Right atrium auricular region (tissue), 2 donors: ENCODE results near the gene TLCD1. TPM values are rescaled to one million over a fixed set of nuclear protein-coding genes. Genes with fewer than 3 reads are reported as not detected.

Experiments used
- DNase-seq: peaks from one replicate; pipeline ENCODE4 v3.0.0-alpha.2; 2019; ENCODE audit warnings: low spot score
- H3K27ac ChIP-seq, 2 donors: fragments of 200-600 bp; sonication (generic); 1 replicate in 1 of 2; 2 replicates in 1 of 2; pipeline ENCODE4 v1.5.1; 2016 to 2019
- H3K27me3 ChIP-seq, 2 donors: fragments of 200-600 bp; sonication (generic); one replicate each; pipeline versions ENCODE4 v1.5.1 to v1.6.0; 2017 to 2019
- H3K36me3 ChIP-seq: fragments of 200-600 bp; sonication (generic); one replicate; pipeline ENCODE4 v1.5.1; 2016
- H3K4me1 ChIP-seq, 2 donors: fragments of 200-600 bp; sonication (generic); one replicate each; pipeline versions ENCODE4 v1.5.1 to v1.6.0; 2017 to 2019
- H3K4me3 ChIP-seq, 2 donors: fragments of 200-600 bp; sonication (generic); 1 replicate in 1 of 2; 2 replicates in 1 of 2; pipeline ENCODE4 v1.5.1; 2017 to 2019; ENCODE audit warnings: mild to moderate bottlenecking in 1 of 2, moderate library complexity in 1 of 2
- H3K9me3 ChIP-seq, 2 donors: fragments of 200-600 bp; sonication (generic); one replicate each; pipeline ENCODE4 v1.5.1; 2019
- CTCF ChIP-seq, 2 donors: fragments of 200-600 bp; sonication (generic); IDR thresholded peaks; one replicate each; pipeline ENCODE4 v1.5.1; 2019; ENCODE audit warnings: antibody characterized with exemption in 2 of 2
- total RNA-seq, 2 donors: library from RNA; depleted of rRNA; stranded (reverse); fragments of >200 nt; gene quantifications; one replicate each; pipeline ENCODE4 v1.1.0, GENCODE V29; 2016

The TLCD1 gene
- total RNA-seq, 2 donors from 2014 or later = 1.7 TPM; not detected in 1

GRCh38 chr17:28744104-28744971, 18.3 kb upstream of the TLCD1 start:
- peaks cover 0 to 45% of the 10 kb centered on the region in 2 donors for H3K4me1 ChIP-seq
- H3K27me3 ChIP-seq = no peaks in the 10 kb centered on the region
- peak overlapping the region; percentile 88 to 92 for H3K27ac ChIP-seq
- DNase-seq = no peak
- peaks cover 11% of the 10 kb centered on the region for H3K36me3 ChIP-seq
- H3K9me3 ChIP-seq = no peaks in the 10 kb centered on the region
- H3K4me3 ChIP-seq = peak overlapping the region; percentile 77 to 83
- TF ChIP-seq CTCF (IDR thresholded peaks at IDR 0.05) = no peak

GRCh38 chr17:28743243-28744103, 17.4 kb upstream of the TLCD1 start, which contains the start of gene TRAF4:
TSS of gene TRAF4 (plus strand) at chr17:28744011. CDS start at chr17:28744113, 102 bp downstream.
- no peak for TF ChIP-seq CTCF (IDR thresholded peaks at IDR 0.05)
- H3K36me3 ChIP-seq = peaks cover 7% of the 10 kb centered on the region
- peaks cover 0 to 44% of the 10 kb centered on the region in 2 donors for H3K4me1 ChIP-seq
- peak within 1 kb of the TSS; percentile 88 to 92 for H3K27ac ChIP-seq
- no peak for DNase-seq
- H3K9me3 ChIP-seq = no peaks in the 10 kb centered on the region
- H3K27me3 ChIP-seq = no peaks in the 10 kb centered on the region
- peak within 1 kb of the TSS; percentile 77 to 83 for H3K4me3 ChIP-seq

- DNase-seq = no peak
- H3K4me1 ChIP-seq = peaks cover 0 to 37% of the 10 kb centered on the region in 2 donors
Observed at GRCh38 chr17:28741358-28742349, 15.6 kb upstream of the TLCD1 start.

GRCh38 chr17:28740406-28741357, 14.6 kb upstream of the TLCD1 start:
- Histone ChIP-seq H3K27ac (no peak overlapping the region), H3K9me3 (no peaks in the 10 kb centered on the region), H3K27me3 (no peaks in the 10 kb centered on the region), H3K4me1 (peaks cover 0 to 27% of the 10 kb centered on the region in 2 donors), H3K36me3 (no peaks in the 10 kb centered on the region), H3K4me3 (no peak overlapping the region)
- DNase-seq = no peak
- no peak for TF ChIP-seq CTCF (IDR thresholded peaks at IDR 0.05)

More at GRCh38 chr17:28741358-28742349, 15.6 kb upstream of the TLCD1 start:
- no peak for TF ChIP-seq CTCF (IDR thresholded peaks at IDR 0.05)
- Histone ChIP-seq H3K27ac (no peak overlapping the region), H3K4me3 (no peak overlapping the region), H3K9me3 (no peaks in the 10 kb centered on the region), H3K27me3 (no peaks in the 10 kb centered on the region), H3K36me3 (no peaks in the 10 kb centered on the region)
